ENCODE measurements around the gene SVEP1. TPM values are rescaled to one million over a fixed set of nuclear protein-coding genes. Genes with fewer than 3 reads are reported as not detected.

SVEP1 gene
- total RNA-seq, 6 experiments from 2014 or later = 4.0 to 6.8 (median 5.8) TPM

DNA sequence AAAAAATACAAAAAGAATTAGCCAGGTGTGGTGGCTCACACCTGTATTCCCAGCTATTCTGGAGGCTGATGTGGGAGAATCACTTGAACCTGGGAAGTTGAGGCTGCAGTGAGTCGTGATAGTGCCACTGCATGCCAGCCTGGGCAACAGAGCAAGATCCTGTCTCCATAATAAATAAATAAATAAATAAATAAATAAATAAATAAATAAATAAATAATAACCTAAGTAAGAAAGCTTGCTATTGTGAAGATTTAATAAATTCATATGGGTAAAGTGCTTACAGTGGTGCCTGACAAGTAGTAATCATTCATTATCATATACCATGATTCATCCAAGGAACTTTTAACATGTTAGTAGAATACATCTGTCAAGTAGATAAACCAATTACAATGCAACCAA lies 13.4 kb downstream of the SVEP1 start:
- Mint-ChIP-seq H3K4me3 (no peak overlapping the region), H3K36me3 (ENCODE audit: low read depth) (no peaks in the 10 kb centered on the region), H3K27ac (no peak overlapping the region), H3K27me3 (ENCODE audit: insufficient read depth) (no peaks in the 10 kb centered on the region; the same call in 1 of the 2 replicates), H3K9me3 (no peaks in the 10 kb centered on the region), H3K4me1 (ENCODE audit: low read depth) (no peaks in the 10 kb centered on the region)
- TF ChIP-seq, protein P1, sequence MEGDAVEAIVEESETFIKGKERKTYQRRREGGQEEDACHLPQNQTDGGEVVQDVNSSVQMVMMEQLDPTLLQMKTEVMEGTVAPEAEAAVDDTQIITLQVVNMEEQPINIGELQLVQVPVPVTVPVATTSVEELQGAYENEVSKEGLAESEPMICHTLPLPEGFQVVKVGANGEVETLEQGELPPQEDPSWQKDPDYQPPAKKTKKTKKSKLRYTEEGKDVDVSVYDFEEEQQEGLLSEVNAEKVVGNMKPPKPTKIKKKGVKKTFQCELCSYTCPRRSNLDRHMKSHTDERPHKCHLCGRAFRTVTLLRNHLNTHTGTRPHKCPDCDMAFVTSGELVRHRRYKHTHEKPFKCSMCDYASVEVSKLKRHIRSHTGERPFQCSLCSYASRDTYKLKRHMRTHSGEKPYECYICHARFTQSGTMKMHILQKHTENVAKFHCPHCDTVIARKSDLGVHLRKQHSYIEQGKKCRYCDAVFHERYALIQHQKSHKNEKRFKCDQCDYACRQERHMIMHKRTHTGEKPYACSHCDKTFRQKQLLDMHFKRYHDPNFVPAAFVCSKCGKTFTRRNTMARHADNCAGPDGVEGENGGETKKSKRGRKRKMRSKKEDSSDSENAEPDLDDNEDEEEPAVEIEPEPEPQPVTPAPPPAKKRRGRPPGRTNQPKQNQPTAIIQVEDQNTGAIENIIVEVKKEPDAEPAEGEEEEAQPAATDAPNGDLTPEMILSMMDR (IDR thresholded peaks at IDR 0.05) = no peak
- no peak for DNase-seq

DNA sequence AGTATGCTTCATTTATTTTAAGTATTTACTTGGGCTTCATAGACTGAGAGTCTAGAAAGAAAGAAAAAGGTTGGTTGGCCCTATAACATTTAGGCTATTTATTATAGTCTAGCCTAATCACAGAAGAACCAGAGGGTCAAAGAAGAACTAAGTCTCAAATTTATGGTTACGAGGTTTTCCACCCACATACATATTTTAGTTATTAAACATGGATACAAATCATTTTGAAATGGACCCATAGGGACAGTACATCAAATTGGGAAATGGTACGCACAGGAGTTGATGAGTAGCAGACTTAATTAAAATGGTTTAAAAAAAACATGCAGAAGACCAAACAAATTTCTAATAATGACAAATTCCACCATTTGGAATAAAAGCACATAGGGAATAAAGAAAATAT lies 17.7 kb downstream of the SVEP1 start:
- H3K36me3 Mint-ChIP-seq (ENCODE audit: low read depth) = no peaks in the 10 kb centered on the region

DNA sequence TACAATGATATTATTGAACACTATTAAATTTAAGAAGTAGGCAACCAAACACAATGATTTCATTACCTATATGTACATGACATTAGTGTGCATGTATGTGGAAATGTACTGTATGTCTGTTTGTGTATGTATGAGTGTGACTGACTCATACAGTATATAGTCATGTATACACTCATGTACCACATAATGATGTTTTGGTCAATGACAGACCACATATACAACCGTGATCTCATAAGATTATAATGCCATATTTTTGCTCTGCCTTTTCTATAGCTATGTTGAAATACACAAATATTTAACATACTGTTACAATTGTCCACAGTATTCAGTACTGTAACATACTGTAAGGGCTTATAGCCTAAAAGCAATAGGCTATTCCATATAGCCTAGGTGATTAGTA lies 19.7 kb downstream of the SVEP1 start:
- Mint-ChIP-seq H3K4me3 (no peak overlapping the region), H3K4me1 (ENCODE audit: low read depth) (peaks cover 16% of the 10 kb centered on the region), H3K36me3 (ENCODE audit: low read depth) (no peaks in the 10 kb centered on the region), H3K9me3 (no peaks in the 10 kb centered on the region), H3K27ac (no peak overlapping the region), H3K27me3 (ENCODE audit: insufficient read depth) (peaks cover 2% of the 10 kb centered on the region; the same call in 1 of the 2 replicates)
- no peak for DNase-seq
- TF ChIP-seq, protein P1 (IDR thresholded peaks at IDR 0.05) = no peak

More for the DNA sequence above, 17.7 kb downstream of the SVEP1 start:
- H3K4me3 Mint-ChIP-seq = no peak overlapping the region
- no peak for DNase-seq
- TF ChIP-seq, protein P1 (IDR thresholded peaks at IDR 0.05) = no peak
- H3K27ac Mint-ChIP-seq = no peak overlapping the region
- no peaks in the 10 kb centered on the region for H3K9me3 Mint-ChIP-seq
- no peaks in the 10 kb centered on the region for H3K4me1 Mint-ChIP-seq (ENCODE audit: low read depth)
- H3K27me3 Mint-ChIP-seq (ENCODE audit: insufficient read depth) = peaks cover 2% of the 10 kb centered on the region; the same call in 1 of the 2 replicates

DNA sequence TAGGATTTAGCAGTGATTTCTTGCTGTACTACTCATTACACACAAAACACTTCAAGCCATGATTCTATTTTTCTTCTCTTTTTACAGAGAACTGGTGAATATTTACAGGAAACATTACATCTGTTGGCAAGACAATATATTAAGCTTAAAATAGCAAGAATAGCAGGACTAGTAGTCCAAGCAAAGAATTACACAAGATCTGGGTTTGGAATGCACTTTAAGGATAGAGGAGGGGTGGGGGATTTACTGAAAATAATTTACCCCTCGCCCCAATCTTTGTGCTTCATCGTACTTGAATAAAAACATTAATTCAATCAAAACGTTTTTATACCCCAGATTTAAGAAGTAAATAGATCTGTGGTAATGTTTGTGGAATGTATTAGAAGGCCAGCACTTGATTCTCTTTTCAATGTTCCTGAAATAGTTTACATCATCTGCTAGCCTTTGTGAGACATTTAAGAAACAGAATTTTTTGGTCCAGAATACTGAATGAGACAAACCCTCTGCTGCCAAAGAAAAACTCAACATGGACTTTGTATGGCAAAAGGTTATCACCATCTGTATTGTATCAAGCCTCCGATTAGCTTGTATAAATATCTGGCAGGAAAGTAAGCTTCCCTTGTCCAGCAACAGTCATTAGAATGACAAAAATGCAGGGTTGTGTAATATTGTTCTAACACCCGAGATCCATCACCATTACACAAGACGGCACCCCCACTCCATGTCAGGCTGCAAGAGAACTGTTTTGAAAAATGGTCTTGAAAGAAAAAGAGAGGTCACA lies 23.8 kb downstream of the SVEP1 start:
- peak overlapping the region; percentile 81 for H3K27ac Mint-ChIP-seq
- TF ChIP-seq, protein P1 (IDR thresholded peaks at IDR 0.05) = no peak
- H3K9me3 Mint-ChIP-seq = no peaks in the 10 kb centered on the region
- H3K36me3 Mint-ChIP-seq (ENCODE audit: low read depth) = no peaks in the 10 kb centered on the region
- peak; percentile 71 for DNase-seq
- H3K4me1 Mint-ChIP-seq (ENCODE audit: low read depth) = peaks cover 18% of the 10 kb centered on the region
- no peaks in the 10 kb centered on the region for H3K27me3 Mint-ChIP-seq (ENCODE audit: insufficient read depth)
- peak overlapping the region; percentile 59 for H3K4me3 Mint-ChIP-seq

DNA sequence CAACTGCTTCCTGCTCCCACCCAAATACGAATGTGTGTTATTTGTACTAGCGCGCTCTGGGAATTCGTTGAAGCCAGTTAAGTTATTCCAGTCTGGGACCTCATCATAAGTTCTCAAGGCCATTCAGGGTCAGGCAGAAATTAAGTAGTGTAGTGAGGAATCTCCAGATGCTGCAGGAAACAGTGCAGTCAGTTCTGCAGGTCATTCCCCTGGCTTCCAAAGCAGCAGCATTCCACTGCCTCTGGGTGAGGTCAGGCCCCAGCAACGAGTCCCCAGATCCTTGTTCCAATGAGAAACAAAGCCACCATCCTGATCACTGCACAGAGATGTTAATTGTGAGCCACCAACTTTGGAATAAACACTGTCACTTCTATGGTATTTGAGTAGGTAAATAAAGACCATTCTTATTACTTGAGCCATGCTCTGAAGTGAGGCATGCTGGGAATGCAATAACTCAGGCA lies 33.1 kb downstream of the SVEP1 start:
- Mint-ChIP-seq H3K27ac (no peak overlapping the region), H3K27me3 (ENCODE audit: insufficient read depth) (no peaks in the 10 kb centered on the region; the same call in 1 of the 2 replicates), H3K9me3 (no peaks in the 10 kb centered on the region), H3K36me3 (ENCODE audit: low read depth) (no peaks in the 10 kb centered on the region), H3K4me3 (no peak overlapping the region), H3K4me1 (ENCODE audit: low read depth) (no peaks in the 10 kb centered on the region)
- TF ChIP-seq, protein P1 (IDR thresholded peaks at IDR 0.05) = no peak
- DNase-seq = no peak

All from HFFc6 (cell line).